Esophagus muscularis mucosa (tissue), 3 donors: Measurements from ENCODE around the gene MTA3.

Source experiments
- CTCF ChIP-seq, 3 experiments: fragments of 200-600 bp in 2 of 3; fragments of 450-650 bp in 1 of 3; sonication (generic) in 2 of 3; IDR thresholded peaks; one replicate each; pipeline ENCODE4 v1.5.1; 2017 to 2019; ENCODE audit warnings: antibody characterized with exemption in 3 of 3, mild to moderate bottlenecking in 2 of 3, moderate library complexity in 1 of 3
- POLR2A ChIP-seq: fragments of 450-650 bp; IDR thresholded peaks from one replicate; pipeline ENCODE4 v1.6.1; 2017; ENCODE audit warnings: antibody characterized with exemption, moderate library complexity, mild to moderate bottlenecking, low read depth
- POLR2AphosphoS5 ChIP-seq, 2 donors: sonication (generic); formaldehyde crosslinking; IDR thresholded peaks; one replicate each; pipeline ENCODE4 v1.6.1; 2017; ENCODE audit warnings: antibody characterized with exemption in 2 of 2

- TF ChIP-seq CTCF (IDR thresholded peaks at IDR 0.05) (no peak), POLR2A (no peak), POLR2AphosphoS5 (IDR thresholded peaks at IDR 0.05) (no peak)
Observed at GRCh38 chr2:42796427-42797248, 228.2 kb downstream of the MTA3 start.
